ENCODE data around the gene MC1R.

GRCh38 chr16:89919535-89920406 lies 1.1 kb downstream of the MC1R start:
- TF ChIP-seq CTCF (IDR thresholded peaks at IDR 0.05) (no peak), ZFX (IDR thresholded peaks at IDR 0.05; ENCODE audit: borderline replicate concordance) (no peak)
